C4-2B (cell line): Measurements from ENCODE around the gene CREB5.

Source experiments
- CTCF ChIP-seq: fragments of 450-650 bp; conservative IDR thresholded peaks from 2 replicates; pipeline ENCODE4 v1.5.1; 2017; ENCODE audit warnings: mild to moderate bottlenecking
- ZFX ChIP-seq: fragments of 450-650 bp; IDR thresholded peaks from 2 replicates; pipeline ENCODE4 v1.6.1; 2017

GRCh38 chr7:28433039-28433438 lies 20.7 kb downstream of the CREB5 start:
- TF ChIP-seq CTCF, result no peak
- TF ChIP-seq ZFX, result no peak
